Body of pancreas (tissue), 4 donors: ENCODE results near the gene ATXN1. TPM values are rescaled to one million over a fixed set of nuclear protein-coding genes. Genes with fewer than 3 reads are reported as not detected.

ENCODE experiments used
- ATAC-seq: fragments of 150-250 bp; one replicate; pipeline ENCODE4 v1.9.1; 2016
- DNase-seq, 4 donors: peaks; one replicate each; pipeline ENCODE4 v3.0.0-alpha.2; 2019
- H3K27ac ChIP-seq, 4 donors: fragments of 200-600 bp; sonication (generic); 1 replicate in 3 of 4; 2 replicates in 1 of 4; pipeline versions ENCODE4 v1.5.1 to v1.6.1; 2016 to 2019; ENCODE audit warnings: mild to moderate bottlenecking in 1 of 4, mixed read lengths in 1 of 4, moderate library complexity in 1 of 4
- H3K27me3 ChIP-seq, 2 donors: fragments of 200-600 bp; sonication (generic); one replicate each; pipeline ENCODE4 v1.6.0; 2016; ENCODE audit warnings: mild to moderate bottlenecking in 1 of 2
- H3K36me3 ChIP-seq, 2 donors: fragments of 200-600 bp; sonication (generic); replicated peaks in 1 of 2; 2 replicates each; pipeline ENCODE4 v1.5.1; 2016; ENCODE audit warnings: low read depth in 2 of 2; ENCODE audit not compliant: insufficient read depth in 1 of 2
- H3K4me1 ChIP-seq: fragments of 200-600 bp; sonication (generic); one replicate; pipeline ENCODE4 v1.6.0; 2016
- H3K4me3 ChIP-seq, 2 donors: fragments of 200-600 bp; sonication (generic); 1 replicate in 1 of 2; 2 replicates in 1 of 2; pipeline ENCODE4 v1.5.1; 2016 to 2019
- H3K9me3 ChIP-seq, 3 donors: fragments of 200-600 bp; sonication (generic); 1 replicate in 2 of 3; 2 replicates in 1 of 3; pipeline ENCODE4 v1.5.1; 2016
- CTCF ChIP-seq, 7 experiments: fragments of 450-650 bp in 4 of 7; fragments of 200-600 bp in 3 of 7; sonication (generic) in 3 of 7; IDR thresholded peaks; one replicate each; pipeline ENCODE4 v1.5.1; 2016 to 2019; ENCODE audit warnings: antibody characterized with exemption in 7 of 7
- POLR2A ChIP-seq, 3 donors: fragments of 450-650 bp; IDR thresholded peaks; one replicate each; pipeline ENCODE4 v1.6.1; 2016; ENCODE audit warnings: antibody characterized with exemption in 3 of 3, mild to moderate bottlenecking in 2 of 3
- WGBS, 2 donors: methylation state at CpG; one replicate each; pipeline ENCODE4 v1.1.5; 2017; 5-methylcytosine and 5-hydroxymethylcytosine counted together
- intact Hi-C: fragments of 100-400 bp; cut with DNase I; formaldehyde crosslinking; loops from one replicate; pipeline ENCODE4 v1.15.1; 2023
- total RNA-seq, 2 donors: library from RNA; depleted of rRNA; stranded (reverse); fragments of >200 nt; gene quantifications; one replicate each; pipeline ENCODE4 v1.1.0, GENCODE V29; 2016

Gene ATXN1
- total RNA-seq, 2 donors from 2014 or later = 24.6 to 24.7 TPM

GRCh38 chr6:16553531-16553930 is 207.7 kb downstream of the ATXN1 start:
- intact Hi-C loops = no loop called here
- DNase-seq (no peak), ATAC-seq (no peak)
- TF ChIP-seq POLR2A (IDR thresholded peaks at IDR 0.05) = no peak
- no peak for TF ChIP-seq CTCF (IDR thresholded peaks at IDR 0.05)
- H3K36me3 ChIP-seq = no peaks in the 10 kb centered on the region
- 87 to 97% methylated on average over 3 of the region's 3 CpGs for WGBS, 2 donors
- H3K4me1 ChIP-seq = no peaks in the 10 kb centered on the region
- H3K27ac ChIP-seq = no peak overlapping the region
- no peaks in the 10 kb centered on the region for H3K9me3 ChIP-seq
- H3K4me3 ChIP-seq = no peak overlapping the region
- H3K27me3 ChIP-seq = no peaks in the 10 kb centered on the region

- ATAC-seq (no peak), DNase-seq (no peak)
- H3K27ac ChIP-seq = no peak overlapping the region
- WGBS, 2 donors = 85 to 93% methylated on average over 6 of the region's 6 CpGs
- H3K9me3 ChIP-seq = no peaks in the 10 kb centered on the region
- H3K27me3 ChIP-seq = no peaks in the 10 kb centered on the region
- intact Hi-C loops = no loop called here
- no peak overlapping the region for H3K4me3 ChIP-seq
- TF ChIP-seq POLR2A (IDR thresholded peaks at IDR 0.05) (no peak), CTCF (IDR thresholded peaks at IDR 0.05) (no peak)
- H3K4me1 ChIP-seq = no peaks in the 10 kb centered on the region
- H3K36me3 ChIP-seq = no peaks in the 10 kb centered on the region
These were observed 209.8 kb downstream of the ATXN1 start for GRCh38 chr6:16551466-16551865.

- intact Hi-C loops = no loop called here
These were observed 213.1 kb downstream of the ATXN1 start for GRCh38 chr6:16548121-16548520.

GRCh38 chr6:16547587-16547986 is 213.7 kb downstream of the ATXN1 start:
- 86 to 96% methylated on average over 3 to 4 of the region's 4 CpGs for WGBS, 2 donors
- Histone ChIP-seq H3K27me3 (no peaks in the 10 kb centered on the region), H3K36me3 (no peaks in the 10 kb centered on the region), H3K4me1 (no peaks in the 10 kb centered on the region), H3K27ac (no peak overlapping the region), H3K4me3 (no peak overlapping the region), H3K9me3 (no peaks in the 10 kb centered on the region)
- intact Hi-C loops = no loop called here
- DNase-seq (no peak), ATAC-seq (no peak)
- TF ChIP-seq POLR2A (IDR thresholded peaks at IDR 0.05) (no peak), CTCF (IDR thresholded peaks at IDR 0.05) (no peak)

More at GRCh38 chr6:16548121-16548520, 213.1 kb downstream of the ATXN1 start:
- no peak overlapping the region for H3K4me3 ChIP-seq
- H3K36me3 ChIP-seq = no peaks in the 10 kb centered on the region
- DNase-seq = no peak
- WGBS, 2 donors = 94 to 96% methylated on average over 2 of the region's 2 CpGs
- no peaks in the 10 kb centered on the region for H3K4me1 ChIP-seq
- no peaks in the 10 kb centered on the region for H3K27me3 ChIP-seq
- no peaks in the 10 kb centered on the region for H3K9me3 ChIP-seq
- no peak for ATAC-seq
- no peak for TF ChIP-seq CTCF (IDR thresholded peaks at IDR 0.05)
- no peak for TF ChIP-seq POLR2A (IDR thresholded peaks at IDR 0.05)
- H3K27ac ChIP-seq = no peak overlapping the region

GRCh38 chr6:16546861-16547260 is 214.4 kb downstream of the ATXN1 start:
- Histone ChIP-seq H3K27ac (no peak overlapping the region), H3K9me3 (no peaks in the 10 kb centered on the region), H3K27me3 (no peaks in the 10 kb centered on the region), H3K36me3 (no peaks in the 10 kb centered on the region), H3K4me1 (no peaks in the 10 kb centered on the region), H3K4me3 (no peak overlapping the region)
- DNase-seq = no peak
- intact Hi-C loops = no loop called here
- TF ChIP-seq POLR2A (IDR thresholded peaks at IDR 0.05) = no peak
- TF ChIP-seq CTCF (IDR thresholded peaks at IDR 0.05) = no peak
- ATAC-seq = no peak
- WGBS, 2 donors = 80 to 89% methylated on average over 3 of the region's 3 CpGs
